AG09319 (cell line): Measurements from ENCODE around the gene MATN4.

Experiments
- DNase-seq: peaks from one replicate; pipeline ENCODE4 v3.0.0-alpha.2; 2010; ENCODE audit warnings: low read depth; ENCODE audit errors: extremely low read depth
- TF ChIP-seq, protein P1 (sequence below): IDR thresholded peaks from 2 replicates; pipeline ENCODE4 v1.5.1; 2011; ENCODE audit warnings: low read depth, mild to moderate bottlenecking, inconsistent platforms, low read length, moderate library complexity

MATN4 gene

DNA sequence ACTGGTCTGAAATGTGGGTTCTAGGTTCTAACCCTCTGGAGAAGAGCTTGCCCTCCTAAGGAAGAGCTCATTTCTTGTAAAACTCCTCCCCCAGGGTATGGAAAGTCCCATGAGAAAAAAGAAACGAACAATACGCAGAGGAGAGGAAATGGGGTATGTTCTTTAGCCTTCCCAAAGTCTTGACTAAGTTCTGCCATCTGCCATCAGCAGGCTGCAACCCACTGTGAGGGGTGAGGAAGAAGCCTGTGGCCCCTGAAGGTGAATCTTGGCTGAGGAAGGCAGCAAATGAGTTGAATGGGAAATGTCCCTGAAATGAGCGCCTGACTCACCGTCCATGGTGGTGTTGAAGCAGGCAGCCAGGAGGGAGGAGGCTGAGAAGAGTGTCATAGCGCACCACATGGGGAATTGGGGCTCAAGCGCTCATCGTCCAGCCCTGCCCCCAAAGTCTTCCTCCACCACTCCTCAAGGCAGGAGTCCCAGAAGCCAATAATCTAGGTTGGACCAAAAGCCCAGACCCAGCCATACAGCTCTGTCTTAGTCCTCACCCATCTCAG, 10.4 kb upstream of the MATN4 start:
- no peak for DNase-seq
- TF ChIP-seq, protein P1, sequence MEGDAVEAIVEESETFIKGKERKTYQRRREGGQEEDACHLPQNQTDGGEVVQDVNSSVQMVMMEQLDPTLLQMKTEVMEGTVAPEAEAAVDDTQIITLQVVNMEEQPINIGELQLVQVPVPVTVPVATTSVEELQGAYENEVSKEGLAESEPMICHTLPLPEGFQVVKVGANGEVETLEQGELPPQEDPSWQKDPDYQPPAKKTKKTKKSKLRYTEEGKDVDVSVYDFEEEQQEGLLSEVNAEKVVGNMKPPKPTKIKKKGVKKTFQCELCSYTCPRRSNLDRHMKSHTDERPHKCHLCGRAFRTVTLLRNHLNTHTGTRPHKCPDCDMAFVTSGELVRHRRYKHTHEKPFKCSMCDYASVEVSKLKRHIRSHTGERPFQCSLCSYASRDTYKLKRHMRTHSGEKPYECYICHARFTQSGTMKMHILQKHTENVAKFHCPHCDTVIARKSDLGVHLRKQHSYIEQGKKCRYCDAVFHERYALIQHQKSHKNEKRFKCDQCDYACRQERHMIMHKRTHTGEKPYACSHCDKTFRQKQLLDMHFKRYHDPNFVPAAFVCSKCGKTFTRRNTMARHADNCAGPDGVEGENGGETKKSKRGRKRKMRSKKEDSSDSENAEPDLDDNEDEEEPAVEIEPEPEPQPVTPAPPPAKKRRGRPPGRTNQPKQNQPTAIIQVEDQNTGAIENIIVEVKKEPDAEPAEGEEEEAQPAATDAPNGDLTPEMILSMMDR, result no peak

DNA sequence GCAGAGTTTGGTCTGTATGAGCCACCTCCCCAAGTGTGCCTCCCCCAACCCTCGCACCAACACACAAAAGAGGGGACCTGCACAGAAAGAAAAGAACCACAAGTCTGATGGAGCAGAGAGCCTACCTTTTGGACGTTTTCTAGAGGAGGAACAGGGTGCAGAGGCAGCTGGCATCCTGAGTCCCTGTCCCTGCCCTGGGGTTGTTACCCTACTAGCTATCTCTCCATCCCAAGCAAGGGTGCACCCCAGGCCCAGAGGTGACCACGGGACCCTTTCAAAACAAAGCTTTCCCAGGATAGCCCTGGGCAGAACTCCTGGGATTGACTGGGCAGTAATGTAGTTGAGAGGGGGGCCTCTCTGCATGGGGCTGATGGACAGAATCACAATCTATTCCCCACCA, 9.7 kb upstream of the MATN4 start:
- TF ChIP-seq, protein P1, result no peak
- no peak for DNase-seq

- no peak for DNase-seq
- TF ChIP-seq, protein P1, result no peak
Observed at GRCh38 chr20:45316150-45317080, 8.3 kb upstream of the MATN4 start.

DNA sequence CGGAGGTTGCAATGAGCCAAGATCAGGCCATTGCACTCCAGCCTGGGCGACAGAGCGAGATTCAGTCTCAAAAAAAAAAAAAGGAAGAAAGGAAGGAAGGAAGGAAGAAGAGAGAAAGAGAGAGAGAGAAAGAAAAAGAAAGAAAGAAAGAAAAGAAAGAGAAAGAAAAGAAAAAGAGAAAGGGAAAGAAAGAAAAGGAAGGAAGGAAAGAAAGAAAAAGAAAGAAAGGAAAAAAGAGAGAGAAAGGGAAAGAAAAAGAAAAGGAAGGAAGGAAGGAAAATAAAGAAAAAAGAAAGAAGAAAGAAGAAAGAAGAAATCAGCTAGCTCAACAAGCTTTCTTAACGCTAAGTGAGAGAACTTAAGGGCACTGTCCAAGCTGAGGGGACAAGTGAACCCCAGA, 7.6 kb upstream of the MATN4 start:
- no peak for DNase-seq
- TF ChIP-seq, protein P1, result no peak

- TF ChIP-seq, protein P1, result no peak
- DNase-seq, result no peak
Observed at GRCh38 chr20:45313943-45314342, 5.8 kb upstream of the MATN4 start.

GRCh38 chr20:45313065-45313695, 5.1 kb upstream of the MATN4 start:
- no peak for DNase-seq
- TF ChIP-seq, protein P1, result no peak

DNA sequence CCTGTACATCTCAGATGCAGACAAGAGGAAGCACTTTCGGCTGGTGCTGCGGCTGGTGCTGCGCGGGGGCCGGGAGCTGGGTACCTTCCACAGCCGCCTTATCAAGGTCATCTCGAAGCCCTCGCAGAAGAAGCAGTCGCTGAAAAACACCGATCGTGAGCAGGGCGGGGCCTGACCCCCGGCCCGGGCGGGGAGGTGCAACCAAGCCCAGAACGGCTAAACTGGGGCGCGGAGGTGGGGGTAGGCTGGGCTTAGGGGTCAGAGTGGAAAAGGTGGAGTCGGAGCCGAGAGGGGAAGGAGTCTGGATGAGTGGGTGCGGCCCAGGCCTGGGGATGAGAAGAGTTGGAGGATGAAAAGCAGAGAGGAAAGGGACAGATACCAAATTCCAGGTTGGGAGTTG, 4.1 kb upstream of the MATN4 start:
- TF ChIP-seq, protein P1, result no peak
- no peak for DNase-seq
